ENCODE measurements around the gene SYNPO2L. TPM values are rescaled to one million over a fixed set of nuclear protein-coding genes. Genes with fewer than 3 reads are reported as not detected.
"Not testable (repeated sequence)": the region's sequence is repeated elsewhere in the genome, so short reads cannot be mapped to it uniquely, and the experiment has no call there.

Gene SYNPO2L, protein sequence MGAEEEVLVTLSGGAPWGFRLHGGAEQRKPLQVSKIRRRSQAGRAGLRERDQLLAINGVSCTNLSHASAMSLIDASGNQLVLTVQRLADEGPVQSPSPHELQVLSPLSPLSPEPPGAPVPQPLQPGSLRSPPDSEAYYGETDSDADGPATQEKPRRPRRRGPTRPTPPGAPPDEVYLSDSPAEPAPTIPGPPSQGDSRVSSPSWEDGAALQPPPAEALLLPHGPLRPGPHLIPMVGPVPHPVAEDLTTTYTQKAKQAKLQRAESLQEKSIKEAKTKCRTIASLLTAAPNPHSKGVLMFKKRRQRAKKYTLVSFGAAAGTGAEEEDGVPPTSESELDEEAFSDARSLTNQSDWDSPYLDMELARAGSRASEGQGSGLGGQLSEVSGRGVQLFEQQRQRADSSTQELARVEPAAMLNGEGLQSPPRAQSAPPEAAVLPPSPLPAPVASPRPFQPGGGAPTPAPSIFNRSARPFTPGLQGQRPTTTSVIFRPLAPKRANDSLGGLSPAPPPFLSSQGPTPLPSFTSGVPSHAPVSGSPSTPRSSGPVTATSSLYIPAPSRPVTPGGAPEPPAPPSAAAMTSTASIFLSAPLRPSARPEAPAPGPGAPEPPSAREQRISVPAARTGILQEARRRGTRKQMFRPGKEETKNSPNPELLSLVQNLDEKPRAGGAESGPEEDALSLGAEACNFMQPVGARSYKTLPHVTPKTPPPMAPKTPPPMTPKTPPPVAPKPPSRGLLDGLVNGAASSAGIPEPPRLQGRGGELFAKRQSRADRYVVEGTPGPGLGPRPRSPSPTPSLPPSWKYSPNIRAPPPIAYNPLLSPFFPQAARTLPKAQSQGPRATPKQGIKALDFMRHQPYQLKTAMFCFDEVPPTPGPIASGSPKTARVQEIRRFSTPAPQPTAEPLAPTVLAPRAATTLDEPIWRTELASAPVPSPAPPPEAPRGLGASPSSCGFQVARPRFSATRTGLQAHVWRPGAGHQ
- not detected in 2 replicates for polyA plus RNA-seq
- polyA minus RNA-seq = not detected in 2 replicates

DNA sequence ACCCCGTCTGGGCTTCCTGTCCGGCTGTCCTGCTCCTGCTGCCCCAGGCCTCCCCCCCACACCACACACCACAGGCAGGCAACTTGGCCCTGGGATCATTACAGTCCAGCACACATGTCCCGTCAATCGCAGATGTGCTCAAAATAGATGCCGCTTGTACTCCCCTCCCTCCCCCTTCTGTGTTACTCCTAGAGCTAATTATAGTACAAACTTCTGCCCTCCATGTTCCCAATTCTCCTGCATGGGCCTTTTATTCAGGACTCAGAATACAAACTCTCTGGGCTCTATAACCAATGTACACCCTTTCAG is at the start of gene SYNPO2L:
TSS of gene SYNPO2L (minus strand) at position 40 of the 309 bp plus-strand sequence. CDS start 107 bp downstream, outside the sequence.
- no peak within 1 kb of the TSS for H3K27ac ChIP-seq (ENCODE audit: low read length)
- no peaks in the 10 kb centered on the region for H3K36me3 ChIP-seq (ENCODE audit: insufficient read depth, low read length)
- H2AFZ ChIP-seq (ENCODE audit: low read depth, low read length) = no peak within 1 kb of the TSS
- H3K4me2 ChIP-seq (ENCODE audit: low read length) = no peak within 1 kb of the TSS
- TF ChIP-seq SMC3 (conservative IDR thresholded peaks at IDR 0.05; ENCODE audit: poor library complexity) (no peak), EZH2 (IDR thresholded peaks at IDR 0.05; ENCODE audit: borderline replicate concordance, insufficient read depth, low read length, poor library complexity, severe bottlenecking) (no peak), RAD21 (conservative IDR thresholded peaks at IDR 0.05) (no peak), TAF1 (IDR thresholded peaks at IDR 0.05; ENCODE audit: low read depth) (no peak), MXI1 (conservative IDR thresholded peaks at IDR 0.05; ENCODE audit: poor library complexity, severe bottlenecking) (no peak), REST (IDR thresholded peaks at IDR 0.05; ENCODE audit: borderline replicate concordance) (no peak), POLR2AphosphoS5 (IDR thresholded peaks at IDR 0.05) (no peak), EP300 (conservative IDR thresholded peaks at IDR 0.05; ENCODE audit: poor library complexity, severe bottlenecking) (no peak)
- TF ChIP-seq, protein P1, sequence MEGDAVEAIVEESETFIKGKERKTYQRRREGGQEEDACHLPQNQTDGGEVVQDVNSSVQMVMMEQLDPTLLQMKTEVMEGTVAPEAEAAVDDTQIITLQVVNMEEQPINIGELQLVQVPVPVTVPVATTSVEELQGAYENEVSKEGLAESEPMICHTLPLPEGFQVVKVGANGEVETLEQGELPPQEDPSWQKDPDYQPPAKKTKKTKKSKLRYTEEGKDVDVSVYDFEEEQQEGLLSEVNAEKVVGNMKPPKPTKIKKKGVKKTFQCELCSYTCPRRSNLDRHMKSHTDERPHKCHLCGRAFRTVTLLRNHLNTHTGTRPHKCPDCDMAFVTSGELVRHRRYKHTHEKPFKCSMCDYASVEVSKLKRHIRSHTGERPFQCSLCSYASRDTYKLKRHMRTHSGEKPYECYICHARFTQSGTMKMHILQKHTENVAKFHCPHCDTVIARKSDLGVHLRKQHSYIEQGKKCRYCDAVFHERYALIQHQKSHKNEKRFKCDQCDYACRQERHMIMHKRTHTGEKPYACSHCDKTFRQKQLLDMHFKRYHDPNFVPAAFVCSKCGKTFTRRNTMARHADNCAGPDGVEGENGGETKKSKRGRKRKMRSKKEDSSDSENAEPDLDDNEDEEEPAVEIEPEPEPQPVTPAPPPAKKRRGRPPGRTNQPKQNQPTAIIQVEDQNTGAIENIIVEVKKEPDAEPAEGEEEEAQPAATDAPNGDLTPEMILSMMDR (IDR thresholded peaks at IDR 0.05; ENCODE audit: poor library complexity, severe bottlenecking) = no peak
- H3F3A ChIP-seq (ENCODE audit: insufficient read depth, low read length, poor library complexity, severe bottlenecking) = no peaks in the 10 kb centered on the region
- no peaks in the 10 kb centered on the region for H4K20me1 ChIP-seq (ENCODE audit: insufficient read depth)
- H3K9me2 ChIP-seq (ENCODE audit: insufficient read depth, low read length) = no peaks in the 10 kb centered on the region
- no peak within 1 kb of the TSS for H3K4me3 ChIP-seq (ENCODE audit: low read length)
- no peaks in the 10 kb centered on the region for H3K9me3 ChIP-seq (ENCODE audit: low read length)
- H3K9ac ChIP-seq (ENCODE audit: low read length) = no peak within 1 kb of the TSS
- H3K79me2 ChIP-seq (replicated peaks; ENCODE audit: insufficient read depth, low read length) = no peaks in the 10 kb centered on the region
- no peaks in the 10 kb centered on the region for H3K27me3 ChIP-seq (ENCODE audit: insufficient read depth, low read depth, low read length)

DNA sequence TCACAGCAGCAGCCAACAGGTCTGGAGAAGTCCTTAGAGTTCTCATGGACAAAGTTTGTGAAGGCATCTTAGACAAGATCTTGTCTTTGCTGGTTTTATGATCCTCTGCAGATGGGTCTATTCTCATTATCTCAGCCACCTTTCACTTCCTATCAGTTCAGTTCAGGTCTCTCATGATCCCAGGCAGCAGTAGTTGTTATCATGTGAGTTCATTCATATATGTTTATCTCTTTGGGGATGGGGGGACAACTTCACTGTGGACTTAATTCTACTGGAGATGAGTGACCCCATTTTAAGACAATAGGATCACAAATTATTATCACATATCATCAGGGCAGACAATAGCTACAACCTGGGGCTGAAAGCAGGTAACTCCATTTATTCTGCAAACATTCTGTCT is 48.1 kb upstream of the SYNPO2L start:
- H3K79me2 ChIP-seq (replicated peaks; ENCODE audit: insufficient read depth, low read length); H3K27me3 ChIP-seq (ENCODE audit: insufficient read depth, low read depth, low read length); H2AFZ ChIP-seq (ENCODE audit: low read depth, low read length); H3F3A ChIP-seq (ENCODE audit: insufficient read depth, low read length, poor library complexity, severe bottlenecking); H3K36me3 ChIP-seq (ENCODE audit: insufficient read depth, low read length); H3K9me2 ChIP-seq (ENCODE audit: insufficient read depth, low read length); H3K27ac ChIP-seq (ENCODE audit: low read length); H3K4me3 ChIP-seq (ENCODE audit: low read length); H3K9ac ChIP-seq (ENCODE audit: low read length); H3K4me2 ChIP-seq (ENCODE audit: low read length); H4K20me1 ChIP-seq (ENCODE audit: insufficient read depth); H3K9me3 ChIP-seq (ENCODE audit: low read length): not testable (repeated sequence)

- H3K9ac ChIP-seq (ENCODE audit: low read length); H3K9me3 ChIP-seq (ENCODE audit: low read length); H2AFZ ChIP-seq (ENCODE audit: low read depth, low read length); H3K79me2 ChIP-seq (replicated peaks; ENCODE audit: insufficient read depth, low read length); H3K36me3 ChIP-seq (ENCODE audit: insufficient read depth, low read length); H3F3A ChIP-seq (ENCODE audit: insufficient read depth, low read length, poor library complexity, severe bottlenecking); H3K4me2 ChIP-seq (ENCODE audit: low read length); H4K20me1 ChIP-seq (ENCODE audit: insufficient read depth); H3K4me3 ChIP-seq (ENCODE audit: low read length); H3K27ac ChIP-seq (ENCODE audit: low read length); H3K9me2 ChIP-seq (ENCODE audit: insufficient read depth, low read length); H3K27me3 ChIP-seq (ENCODE audit: insufficient read depth, low read depth, low read length): not testable (repeated sequence)
Measured at GRCh38 chr10:73698819-73699218, 43.0 kb upstream of the SYNPO2L start.

DNA sequence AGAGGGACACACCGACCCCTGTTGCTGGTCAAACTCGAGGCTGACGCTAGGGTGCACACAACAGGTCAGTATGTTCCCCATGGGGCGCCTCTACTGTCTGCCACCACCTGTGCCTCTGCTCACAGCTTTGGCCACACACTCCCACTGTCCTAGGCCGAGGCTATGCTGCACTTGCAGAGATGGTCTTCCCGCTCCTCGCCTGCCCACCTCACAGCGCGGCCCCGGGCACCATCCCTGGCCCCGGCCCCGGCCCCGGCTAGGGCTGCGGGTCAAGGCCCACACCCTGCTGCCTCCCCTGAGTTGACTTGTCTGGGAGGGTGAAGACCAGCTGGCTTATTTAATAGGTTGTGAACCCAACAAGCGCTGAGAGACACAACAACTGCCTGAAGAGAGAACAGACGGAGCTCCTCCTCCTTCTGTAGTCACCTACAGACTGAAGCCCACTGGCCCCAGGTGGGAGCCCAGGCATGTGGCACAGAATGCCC is 41.9 kb upstream of the SYNPO2L start, which contains the start of gene AGAP5:
TSS of gene AGAP5 (minus strand) at position 435 of the 485 bp plus-strand sequence. CDS start at position 81, 354 bp downstream.
- H3K27ac ChIP-seq (ENCODE audit: low read length); H2AFZ ChIP-seq (ENCODE audit: low read depth, low read length); H3F3A ChIP-seq (ENCODE audit: insufficient read depth, low read length, poor library complexity, severe bottlenecking); H3K9ac ChIP-seq (ENCODE audit: low read length); H3K36me3 ChIP-seq (ENCODE audit: insufficient read depth, low read length); H4K20me1 ChIP-seq (ENCODE audit: insufficient read depth); H3K79me2 ChIP-seq (replicated peaks; ENCODE audit: insufficient read depth, low read length); H3K4me3 ChIP-seq (ENCODE audit: low read length); H3K9me2 ChIP-seq (ENCODE audit: insufficient read depth, low read length); H3K9me3 ChIP-seq (ENCODE audit: low read length); H3K4me2 ChIP-seq (ENCODE audit: low read length); H3K27me3 ChIP-seq (ENCODE audit: insufficient read depth, low read depth, low read length): not testable (repeated sequence)
